Muscle layer of duodenum (tissue), 2 donors: ENCODE results near the gene ATG13.

Experiments
- H3K27ac ChIP-seq: one replicate; pipeline ENCODE4 v1.7.0; 2013; ENCODE audit warnings: mild to moderate bottlenecking, low read length
- H3K27me3 ChIP-seq: one replicate; pipeline ENCODE4 v1.7.0; 2013; ENCODE audit warnings: low read depth, mild to moderate bottlenecking, control low read depth, low read length
- H3K36me3 ChIP-seq, 2 donors: one replicate each; pipeline ENCODE4 v1.7.0; 2013; ENCODE audit warnings: low read length in 2 of 2, control low read depth in 1 of 2, mild to moderate bottlenecking in 1 of 2; ENCODE audit not compliant: insufficient read depth in 2 of 2, control insufficient read depth in 1 of 2
- H3K4me1 ChIP-seq, 2 donors: one replicate each; pipeline ENCODE4 v1.7.0; 2013; ENCODE audit warnings: low read length in 2 of 2, mild to moderate bottlenecking in 2 of 2, control low read depth in 1 of 2, moderate library complexity in 1 of 2; ENCODE audit not compliant: insufficient read depth in 2 of 2, control insufficient read depth in 1 of 2
- H3K4me3 ChIP-seq, 2 donors: one replicate each; pipeline ENCODE4 v1.7.0; 2013; ENCODE audit warnings: low read length in 2 of 2, low read depth in 1 of 2, mild to moderate bottlenecking in 1 of 2
- H3K9me3 ChIP-seq, 2 donors: one replicate each; pipeline ENCODE4 v1.7.0; 2013; ENCODE audit warnings: low read length in 2 of 2, control low read depth in 1 of 2, mild to moderate bottlenecking in 1 of 2; ENCODE audit not compliant: control insufficient read depth in 1 of 2
- donor health status: healthy.

ATG13 gene

GRCh38 chr11:46611526-46612304, 5.6 kb upstream of the ATG13 start:
- Histone ChIP-seq H3K36me3 (peaks cover 0 to 3% of the 10 kb centered on the region in 2 donors), H3K27me3 (no peaks in the 10 kb centered on the region), H3K9me3 (no peaks in the 10 kb centered on the region), H3K4me3 (no peak overlapping the region), H3K4me1 (peaks cover 0 to 7% of the 10 kb centered on the region in 2 donors), H3K27ac (no peak overlapping the region)

GRCh38 chr11:46612326-46612725, 5.0 kb upstream of the ATG13 start:
- no peaks in the 10 kb centered on the region for H3K9me3 ChIP-seq
- H3K27ac ChIP-seq, result no peak overlapping the region
- no peak overlapping the region for H3K4me3 ChIP-seq
- peaks cover 0 to 6% of the 10 kb centered on the region in 2 donors for H3K36me3 ChIP-seq
- H3K27me3 ChIP-seq, result no peaks in the 10 kb centered on the region
- peaks cover 0 to 7% of the 10 kb centered on the region in 2 donors for H3K4me1 ChIP-seq

- H3K4me3 ChIP-seq, result no peak overlapping the region
- H3K4me1 ChIP-seq, result peaks cover 4 to 23% of the 10 kb centered on the region in 2 donors
- H3K9me3 ChIP-seq, result no peaks in the 10 kb centered on the region
- H3K27ac ChIP-seq, result no peak overlapping the region
- H3K36me3 ChIP-seq, result peaks cover 0 to 9% of the 10 kb centered on the region in 2 donors
- no peaks in the 10 kb centered on the region for H3K27me3 ChIP-seq
Observed at GRCh38 chr11:46615756-46616155, 1.6 kb upstream of the ATG13 start.

GRCh38 chr11:46616551-46617133, 711 bp upstream of the ATG13 start:
- Histone ChIP-seq H3K4me3 (peak overlapping the region; percentile 89 to 96), H3K36me3 (peaks cover 5 to 15% of the 10 kb centered on the region in 2 donors), H3K4me1 (peaks cover 4 to 23% of the 10 kb centered on the region in 2 donors), H3K9me3 (no peaks in the 10 kb centered on the region), H3K27ac (peak overlapping the region; percentile 98), H3K27me3 (no peaks in the 10 kb centered on the region)

- H3K4me3 ChIP-seq, result peak overlapping the region; percentile 89 to 96
- no peaks in the 10 kb centered on the region for H3K27me3 ChIP-seq
- H3K36me3 ChIP-seq, result peaks cover 5 to 14% of the 10 kb centered on the region in 2 donors
- H3K9me3 ChIP-seq, result no peaks in the 10 kb centered on the region
- peaks cover 4 to 21% of the 10 kb centered on the region in 2 donors for H3K4me1 ChIP-seq
- H3K27ac ChIP-seq, result peak overlapping the region; percentile 98
Observed at GRCh38 chr11:46617972-46618314, 590 bp downstream of the ATG13 start.

- Histone ChIP-seq H3K27ac (no peak overlapping the region), H3K36me3 (peaks cover 5 to 14% of the 10 kb centered on the region in 2 donors), H3K4me1 (peaks cover 4 to 20% of the 10 kb centered on the region in 2 donors), H3K9me3 (no peaks in the 10 kb centered on the region), H3K27me3 (no peaks in the 10 kb centered on the region), H3K4me3 (peak overlapping the region in 1 of 2 donors; percentile 50)
Observed at GRCh38 chr11:46618837-46619236, 1.5 kb downstream of the ATG13 start.

GRCh38 chr11:46625406-46625805, 8.1 kb downstream of the ATG13 start:
- no peaks in the 10 kb centered on the region for H3K27me3 ChIP-seq
- H3K27ac ChIP-seq, result no peak overlapping the region
- peaks cover 15 to 28% of the 10 kb centered on the region in 2 donors for H3K36me3 ChIP-seq
- no peaks in the 10 kb centered on the region for H3K4me1 ChIP-seq
- no peak overlapping the region for H3K4me3 ChIP-seq
- H3K9me3 ChIP-seq, result no peaks in the 10 kb centered on the region

- no peak overlapping the region for H3K27ac ChIP-seq
- no peak overlapping the region for H3K4me3 ChIP-seq
- no peaks in the 10 kb centered on the region for H3K9me3 ChIP-seq
- peaks cover 26 to 31% of the 10 kb centered on the region in 2 donors for H3K36me3 ChIP-seq
- H3K27me3 ChIP-seq, result no peaks in the 10 kb centered on the region
- no peaks in the 10 kb centered on the region for H3K4me1 ChIP-seq
Observed at GRCh38 chr11:46628961-46629360, 11.6 kb downstream of the ATG13 start.

GRCh38 chr11:46630237-46630636, 12.9 kb downstream of the ATG13 start:
- Histone ChIP-seq H3K27ac (no peak overlapping the region), H3K9me3 (no peaks in the 10 kb centered on the region), H3K27me3 (no peaks in the 10 kb centered on the region), H3K36me3 (peaks cover 26% of the 10 kb centered on the region in 2 donors), H3K4me1 (no peaks in the 10 kb centered on the region), H3K4me3 (no peak overlapping the region)

GRCh38 chr11:46631676-46632075, 14.3 kb downstream of the ATG13 start:
- Histone ChIP-seq H3K36me3 (peaks cover 22% of the 10 kb centered on the region in 2 donors), H3K9me3 (no peaks in the 10 kb centered on the region), H3K27ac (no peak overlapping the region), H3K4me1 (peaks cover 0 to 4% of the 10 kb centered on the region in 2 donors), H3K27me3 (no peaks in the 10 kb centered on the region), H3K4me3 (no peak overlapping the region)

GRCh38 chr11:46632502-46632901, 15.1 kb downstream of the ATG13 start:
- Histone ChIP-seq H3K27me3 (no peaks in the 10 kb centered on the region), H3K9me3 (no peaks in the 10 kb centered on the region), H3K27ac (no peak overlapping the region), H3K4me1 (peaks cover 0 to 4% of the 10 kb centered on the region in 2 donors), H3K4me3 (no peak overlapping the region), H3K36me3 (peaks cover 22% of the 10 kb centered on the region in 2 donors)
